Natural killer cell (primary cell): ENCODE measurements around the gene CHD1. TPM values are rescaled to one million over a fixed set of nuclear protein-coding genes. Genes with fewer than 3 reads are reported as not detected.
"Not testable (repeated sequence)": the region's sequence is repeated elsewhere in the genome, so short reads cannot be mapped to it uniquely, and the experiment has no call there.

ENCODE experiments used
- ATAC-seq, 3 donors: fragments of 150-1000 bp in 2 of 3; fragments of 200-7000 bp in 1 of 3; cut with Tn5 transposase; 1 replicate in 1 of 3; 2 replicates in 2 of 3; pipeline ENCODE4 v1.10.0; 2021; ENCODE audit warnings: mild to moderate bottlenecking in 2 of 3, moderate library complexity in 2 of 3
- DNase-seq, 2 donors: peaks; one replicate each; pipeline versions ENCODE4 v3.0.0 to v3.0.0-alpha.2; 2013 to 2021; ENCODE audit warnings: mixed read lengths in 1 of 2
- H3K27ac ChIP-seq: one replicate; pipeline ENCODE4 v1.5.1; 2013; ENCODE audit warnings: mild to moderate bottlenecking, low read length
- H3K27me3 ChIP-seq: one replicate; pipeline ENCODE4 v1.6.1; 2013; ENCODE audit warnings: low read length; ENCODE audit not compliant: control insufficient read depth, insufficient read depth
- H3K36me3 ChIP-seq: one replicate; pipeline ENCODE4 v1.6.1; 2013; ENCODE audit warnings: low read length; ENCODE audit not compliant: control insufficient read depth, insufficient read depth
- H3K4me1 ChIP-seq: one replicate; pipeline ENCODE4 v1.6.1; 2013; ENCODE audit warnings: low read length; ENCODE audit not compliant: control insufficient read depth, insufficient read depth
- H3K4me3 ChIP-seq: one replicate; pipeline ENCODE4 v1.5.1; 2013; ENCODE audit warnings: low read length
- H3K9me3 ChIP-seq: one replicate; pipeline ENCODE4 v1.6.1; 2013; ENCODE audit warnings: low read length; ENCODE audit not compliant: control insufficient read depth, insufficient read depth
- H3K27ac Mint-ChIP-seq, 2 donors: one replicate each; pipeline ENCODE4 v1.8.0; 2022; ENCODE audit warnings: mild to moderate bottlenecking in 2 of 2, mixed read lengths in 2 of 2, moderate library complexity in 1 of 2
- H3K27me3 Mint-ChIP-seq, 2 donors: one replicate each; pipeline ENCODE4 v1.8.0; 2022; ENCODE audit warnings: low read depth in 2 of 2, mixed read lengths in 2 of 2
- H3K36me3 Mint-ChIP-seq: one replicate; pipeline ENCODE4 v1.8.0; 2022; ENCODE audit warnings: mixed read lengths
- H3K4me1 Mint-ChIP-seq, 2 donors: one replicate each; pipeline ENCODE4 v1.8.0; 2022; ENCODE audit warnings: mixed read lengths in 2 of 2
- H3K4me3 Mint-ChIP-seq: one replicate; pipeline ENCODE4 v1.8.0; 2022; ENCODE audit warnings: mild to moderate bottlenecking, moderate library complexity, mixed read lengths
- H3K9me3 Mint-ChIP-seq, 2 donors: one replicate each; pipeline ENCODE4 v1.8.0; 2022; ENCODE audit warnings: mixed read lengths in 2 of 2
- WGBS: methylation state at CpG from one replicate; pipeline ENCODE4 v1.1.7; 2013; ENCODE audit warnings: missing lambda C conversion rate; ENCODE audit not compliant: insufficient coverage; 5-methylcytosine and 5-hydroxymethylcytosine counted together
- intact Hi-C: fragments of 100-400 bp; cut with micrococcal nuclease; formaldehyde crosslinking; loops from one replicate; pipeline ENCODE4 v1.14.2; 2022
- total RNA-seq, 4 donors: library from RNA; stranded (reverse); fragments of 120-200 nt in 1 of 4; gene quantifications; one replicate each; pipeline versions ENCODE4 v1.2.3 to v1.2.4, GENCODE V29; 2013 to 2022
- TF ChIP-seq, protein P1 (sequence below): fragments of 200-600 bp; IDR thresholded peaks from one replicate; pipeline ENCODE4 v1.8.0; 2022; ENCODE audit warnings: antibody characterized with exemption

The CHD1 gene
- total RNA-seq, 3 donors from 2014 or later (not counting 1 experiment from before 2014, with no cell fraction given), result 116 to 127 (median 117) TPM

DNA sequence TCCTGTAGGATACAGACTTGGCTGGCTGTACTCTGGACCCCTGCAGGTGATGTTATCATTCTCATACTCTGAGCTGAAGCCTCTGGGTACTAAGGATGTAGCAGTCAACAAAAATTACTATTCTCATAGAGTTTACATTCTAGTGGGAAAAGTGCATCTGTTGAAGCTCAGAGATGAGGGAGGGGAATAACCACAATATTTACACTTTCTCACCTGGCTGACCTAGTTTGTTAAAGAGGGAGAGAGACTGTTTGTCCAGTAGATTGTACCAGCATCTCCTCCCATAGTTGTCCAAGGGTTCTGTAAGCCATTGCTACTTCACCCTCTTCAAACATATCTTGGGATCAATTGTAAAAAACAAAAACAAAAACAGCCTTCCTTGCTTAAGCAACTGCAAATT lies 33.8 kb upstream of the CHD1 start:
- no peak for DNase-seq
- no peaks in the 10 kb centered on the region for H3K36me3 ChIP-seq
- no peaks in the 10 kb centered on the region for H3K27me3 Mint-ChIP-seq
- H3K27ac ChIP-seq, result no peak overlapping the region
- peaks cover 0 to 12% of the 10 kb centered on the region in 2 donors for H3K4me1 Mint-ChIP-seq
- H3K27ac Mint-ChIP-seq, result no peak overlapping the region
- no peak for ATAC-seq
- no peak overlapping the region for H3K4me3 ChIP-seq
- TF ChIP-seq, protein P1, sequence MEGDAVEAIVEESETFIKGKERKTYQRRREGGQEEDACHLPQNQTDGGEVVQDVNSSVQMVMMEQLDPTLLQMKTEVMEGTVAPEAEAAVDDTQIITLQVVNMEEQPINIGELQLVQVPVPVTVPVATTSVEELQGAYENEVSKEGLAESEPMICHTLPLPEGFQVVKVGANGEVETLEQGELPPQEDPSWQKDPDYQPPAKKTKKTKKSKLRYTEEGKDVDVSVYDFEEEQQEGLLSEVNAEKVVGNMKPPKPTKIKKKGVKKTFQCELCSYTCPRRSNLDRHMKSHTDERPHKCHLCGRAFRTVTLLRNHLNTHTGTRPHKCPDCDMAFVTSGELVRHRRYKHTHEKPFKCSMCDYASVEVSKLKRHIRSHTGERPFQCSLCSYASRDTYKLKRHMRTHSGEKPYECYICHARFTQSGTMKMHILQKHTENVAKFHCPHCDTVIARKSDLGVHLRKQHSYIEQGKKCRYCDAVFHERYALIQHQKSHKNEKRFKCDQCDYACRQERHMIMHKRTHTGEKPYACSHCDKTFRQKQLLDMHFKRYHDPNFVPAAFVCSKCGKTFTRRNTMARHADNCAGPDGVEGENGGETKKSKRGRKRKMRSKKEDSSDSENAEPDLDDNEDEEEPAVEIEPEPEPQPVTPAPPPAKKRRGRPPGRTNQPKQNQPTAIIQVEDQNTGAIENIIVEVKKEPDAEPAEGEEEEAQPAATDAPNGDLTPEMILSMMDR, result no peak
- H3K36me3 Mint-ChIP-seq, result peaks cover 6% of the 10 kb centered on the region
- H3K27me3 ChIP-seq, result no peaks in the 10 kb centered on the region
- H3K4me3 Mint-ChIP-seq, result no peak overlapping the region
- peaks cover 0 to 3% of the 10 kb centered on the region in 2 donors for H3K9me3 Mint-ChIP-seq
- H3K4me1 ChIP-seq, result peaks cover 3% of the 10 kb centered on the region
- H3K9me3 ChIP-seq, result no peaks in the 10 kb centered on the region
- intact Hi-C loops, result no loop called here

DNA sequence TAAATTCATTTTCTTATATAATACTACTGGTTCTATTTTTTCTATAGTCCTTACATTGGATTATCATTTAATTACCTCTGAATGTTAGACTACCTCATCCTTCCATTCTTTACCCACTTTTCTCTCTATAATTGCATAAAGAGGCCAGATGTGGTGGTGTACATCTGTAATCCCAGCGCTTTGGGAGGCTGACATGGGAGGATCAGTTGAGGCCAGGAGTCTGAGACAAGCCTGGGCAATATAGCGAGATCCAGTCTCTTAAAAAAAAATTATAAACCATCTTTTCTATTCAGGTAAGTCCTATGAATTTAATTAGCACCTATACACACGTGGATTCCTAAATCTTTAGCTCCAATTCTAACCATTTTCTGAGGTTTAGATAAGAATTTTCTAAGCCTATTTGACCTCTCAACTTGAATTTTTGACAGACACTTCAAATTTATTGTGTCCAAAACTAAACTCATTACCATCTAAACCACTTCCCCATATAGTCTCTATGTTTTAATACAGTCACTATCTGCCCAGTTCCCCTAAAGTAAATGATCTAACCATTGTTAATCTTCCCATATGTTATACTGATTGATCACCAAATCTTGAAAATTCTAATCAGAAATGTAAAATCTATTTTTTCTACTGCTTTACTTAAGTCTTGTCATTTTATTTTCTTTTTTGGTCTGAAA lies 33.0 kb upstream of the CHD1 start:
- Mint-ChIP-seq H3K27ac (no peak overlapping the region), H3K27me3 (no peaks in the 10 kb centered on the region), H3K4me1 (peaks cover 0 to 12% of the 10 kb centered on the region in 2 donors), H3K4me3 (no peak overlapping the region), H3K9me3 (peaks cover 0 to 3% of the 10 kb centered on the region in 2 donors), H3K36me3 (peaks cover 6% of the 10 kb centered on the region)
- Histone ChIP-seq H3K4me1 (peaks cover 3% of the 10 kb centered on the region), H3K4me3 (no peak overlapping the region), H3K27ac (no peak overlapping the region), H3K27me3 (no peaks in the 10 kb centered on the region), H3K36me3 (no peaks in the 10 kb centered on the region), H3K9me3 (no peaks in the 10 kb centered on the region)
- intact Hi-C loops, result no loop called here
- 72% methylated on average over 3 of the region's 3 CpGs for WGBS
- DNase-seq, result no peak
- TF ChIP-seq, protein P1, result no peak
- no peak for ATAC-seq

DNA sequence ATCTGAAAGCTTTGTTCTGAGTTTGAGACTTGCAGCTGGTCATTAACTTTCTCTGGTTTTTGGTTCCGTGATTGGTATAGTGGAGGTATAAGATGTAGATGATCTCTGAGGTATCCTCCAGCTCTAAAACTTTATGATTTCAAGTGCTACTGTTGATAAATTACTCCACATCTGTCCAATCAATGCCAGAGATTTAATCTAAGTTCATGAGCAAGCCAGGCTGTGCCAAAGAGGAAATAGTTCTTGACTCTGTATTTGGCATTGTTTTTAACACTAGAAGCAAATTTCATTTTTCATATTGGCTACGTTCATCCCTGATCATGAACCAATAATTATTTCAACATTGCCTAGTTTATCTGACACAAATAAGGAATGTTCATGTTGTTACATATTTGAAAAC lies 28.5 kb upstream of the CHD1 start:
- no peaks in the 10 kb centered on the region for H3K36me3 ChIP-seq
- 80% methylated on average over 2 of the region's 2 CpGs for WGBS

DNA sequence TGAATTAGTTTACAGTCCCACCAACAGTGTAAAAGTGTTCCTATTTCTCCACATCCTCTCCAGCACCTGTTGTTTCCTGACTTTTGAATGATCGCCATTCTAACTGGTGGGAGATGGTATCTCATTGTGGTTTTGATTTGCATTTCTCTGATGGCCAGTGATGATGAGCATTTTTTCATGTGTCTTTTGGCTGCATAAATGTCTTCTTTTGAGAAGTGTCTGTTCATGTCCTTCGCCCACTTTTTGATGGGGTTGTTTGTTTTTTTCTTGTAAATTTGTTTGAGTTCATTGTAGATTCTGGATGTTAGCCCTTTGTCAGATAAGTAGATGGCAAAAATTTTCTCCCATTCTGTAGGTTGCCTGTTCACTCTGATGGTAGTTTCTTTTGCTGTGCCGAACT lies 27.1 kb upstream of the CHD1 start:
- WGBS, result 100% methylated on average over 1 of the region's 3 CpGs
- H3K4me3 Mint-ChIP-seq, H3K9me3 Mint-ChIP-seq, ATAC-seq, H3K4me1 Mint-ChIP-seq, H3K27ac ChIP-seq, H3K36me3 ChIP-seq, H3K36me3 Mint-ChIP-seq, H3K4me3 ChIP-seq, H3K27me3 ChIP-seq, H3K27ac Mint-ChIP-seq, H3K9me3 ChIP-seq, intact Hi-C loops, H3K4me1 ChIP-seq, DNase-seq, H3K27me3 Mint-ChIP-seq: not testable (repeated sequence)

More for the DNA sequence above, 28.5 kb upstream of the CHD1 start:
- no peak overlapping the region for H3K4me3 ChIP-seq
- Mint-ChIP-seq H3K4me3 (no peak overlapping the region), H3K36me3 (no peaks in the 10 kb centered on the region), H3K27me3 (no peaks in the 10 kb centered on the region), H3K9me3 (no peaks in the 10 kb centered on the region), H3K4me1 (peaks cover 0 to 3% of the 10 kb centered on the region in 2 donors), H3K27ac (no peak overlapping the region)
- TF ChIP-seq, protein P1, result no peak
- no peak overlapping the region for H3K27ac ChIP-seq
- no peak for ATAC-seq
- intact Hi-C loops, result no loop called here
- no peaks in the 10 kb centered on the region for H3K9me3 ChIP-seq
- no peaks in the 10 kb centered on the region for H3K4me1 ChIP-seq
- H3K27me3 ChIP-seq, result no peaks in the 10 kb centered on the region
- DNase-seq, result no peak

DNA sequence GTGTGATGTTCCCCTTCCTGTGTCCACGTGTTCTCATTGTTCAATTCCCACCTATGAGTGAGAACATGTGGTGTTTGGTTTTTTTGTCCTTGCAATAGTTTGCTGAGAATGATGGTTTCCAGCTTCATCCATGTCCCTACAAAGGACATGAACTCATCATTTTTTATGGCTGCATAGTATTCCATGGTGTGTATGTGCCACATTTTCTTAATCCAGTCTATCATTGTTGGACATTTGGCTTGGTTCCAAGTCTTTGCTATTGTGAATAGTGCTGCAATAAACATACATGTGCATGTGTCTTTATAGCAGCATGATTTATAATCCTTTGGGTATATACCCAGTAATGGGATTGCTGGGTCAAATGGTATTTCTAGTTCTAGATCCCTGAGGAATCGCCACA lies 26.7 kb upstream of the CHD1 start:
- intact Hi-C loops, H3K9me3 ChIP-seq, H3K4me3 ChIP-seq, H3K9me3 Mint-ChIP-seq, H3K27me3 Mint-ChIP-seq, H3K36me3 ChIP-seq, DNase-seq, H3K4me1 Mint-ChIP-seq, H3K27ac Mint-ChIP-seq, H3K4me3 Mint-ChIP-seq, H3K36me3 Mint-ChIP-seq, H3K27me3 ChIP-seq, H3K27ac ChIP-seq, H3K4me1 ChIP-seq, ATAC-seq: not testable (repeated sequence)
- WGBS, result no CpG with 5 or more reads among the region's 2 CpGs
